Esophagus squamous epithelium (tissue), 4 donors: ENCODE data around the gene GLS.

Source experiments
- CTCF ChIP-seq, 6 experiments: fragments of 450-650 bp in 4 of 6; fragments of 200-600 bp in 2 of 6; sonication (generic) in 2 of 6; IDR thresholded peaks; one replicate each; pipeline ENCODE4 v1.5.1; 2016 to 2019; ENCODE audit warnings: antibody characterized with exemption in 6 of 6, mild to moderate bottlenecking in 4 of 6, moderate library complexity in 4 of 6
- POLR2A ChIP-seq, 4 donors: fragments of 450-650 bp; IDR thresholded peaks; one replicate each; pipeline ENCODE4 v1.6.1; 2017; ENCODE audit warnings: antibody characterized with exemption in 4 of 4, mild to moderate bottlenecking in 4 of 4, moderate library complexity in 3 of 4

DNA sequence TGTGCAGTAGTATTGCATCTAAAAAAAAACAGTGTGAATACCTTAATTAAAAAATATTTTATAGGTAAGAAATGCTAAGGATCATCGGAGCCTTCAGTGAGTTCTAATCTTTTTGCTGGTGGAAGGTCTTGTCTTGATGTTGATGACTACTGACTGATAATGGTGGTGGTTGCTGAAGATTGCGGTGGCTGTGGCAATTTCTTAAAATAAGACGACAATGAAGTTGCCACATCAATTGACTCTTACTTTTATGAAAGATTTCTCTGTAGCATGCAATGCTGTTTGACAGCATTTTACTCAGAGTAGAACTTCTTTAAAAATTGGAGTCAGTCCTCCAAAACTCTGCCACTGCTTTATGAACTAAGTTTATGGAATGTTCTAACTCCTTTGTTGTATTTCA lies 36.2 kb downstream of the GLS start:
- TF ChIP-seq CTCF (IDR thresholded peaks at IDR 0.05): no peak
- TF ChIP-seq POLR2A (IDR thresholded peaks at IDR 0.05): no peak
